GM21423 (cell line): ENCODE measurements around the gene IL10RB.
A peak's percentile ranks its signal among the peaks of the same experiment; 100 is the strongest.

Experiments
- ATAC-seq: cut with Tn5 transposase; IDR thresholded peaks from one replicate; pipeline ENCODE4 v1.9.1; 2021; ENCODE audit warnings: mild to moderate bottlenecking, moderate library complexity; ENCODE audit not compliant: unreplicated experiment

The IL10RB gene

GRCh38 chr21:33325222-33326067 is 59.3 kb downstream of the IL10RB start:
- peak; percentile 32 for ATAC-seq

DNA sequence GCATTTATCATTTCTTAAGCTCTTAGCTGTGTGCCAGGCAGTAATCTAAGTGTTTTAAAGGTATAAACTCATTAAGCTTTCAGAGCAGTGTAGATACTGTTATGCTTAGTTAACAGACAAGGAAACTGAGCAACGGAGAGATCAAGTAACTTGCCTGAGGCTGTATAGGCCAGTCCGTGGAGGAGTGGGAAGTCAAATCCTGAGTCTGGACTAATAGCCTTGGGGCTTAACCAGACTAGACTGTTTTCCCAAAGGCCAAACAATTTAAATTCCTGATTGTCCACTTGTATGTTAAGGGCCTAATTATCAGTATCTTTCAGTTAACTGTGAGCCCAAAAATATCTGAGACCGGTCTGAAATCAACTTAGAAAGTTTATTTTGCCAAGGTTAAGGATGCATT is 61.2 kb downstream of the IL10RB start:
- no peak for ATAC-seq

DNA sequence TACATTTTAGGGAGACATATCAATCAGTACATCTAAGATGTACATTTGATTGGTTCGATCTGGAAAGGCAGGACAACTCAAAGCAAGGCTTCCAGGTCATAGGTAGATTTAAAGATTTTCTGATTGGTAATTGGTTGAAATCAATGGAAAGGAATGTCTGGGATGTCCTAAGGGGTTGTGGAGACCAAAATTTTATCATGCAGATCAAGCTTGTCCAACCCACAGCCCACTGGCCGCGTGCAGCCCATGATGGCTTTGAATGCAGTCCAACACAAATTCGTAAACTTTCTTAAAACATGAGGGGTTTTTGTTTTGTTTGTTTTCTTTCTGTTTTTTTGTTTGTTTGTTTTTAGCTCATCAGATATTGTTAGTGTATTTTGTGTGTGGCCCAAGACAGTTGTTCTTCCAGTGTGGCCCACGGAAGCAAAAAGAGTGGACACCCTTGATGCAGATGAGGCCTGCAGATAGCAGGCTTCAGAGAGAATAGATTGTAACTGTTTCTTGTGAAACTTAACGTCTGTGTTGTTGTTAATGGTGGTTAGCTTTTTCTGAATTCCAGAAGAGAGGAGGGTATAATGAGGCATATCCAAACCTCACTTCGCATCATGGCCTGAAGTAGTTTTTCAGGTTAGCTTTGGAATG is 61.7 kb downstream of the IL10RB start:
- ATAC-seq = no peak

GRCh38 chr21:33330726-33331125 is 64.6 kb downstream of the IL10RB start:
- ATAC-seq = no peak

GRCh38 chr21:33332143-33332542 is 66.0 kb downstream of the IL10RB start:
- ATAC-seq = peak; percentile 79

DNA sequence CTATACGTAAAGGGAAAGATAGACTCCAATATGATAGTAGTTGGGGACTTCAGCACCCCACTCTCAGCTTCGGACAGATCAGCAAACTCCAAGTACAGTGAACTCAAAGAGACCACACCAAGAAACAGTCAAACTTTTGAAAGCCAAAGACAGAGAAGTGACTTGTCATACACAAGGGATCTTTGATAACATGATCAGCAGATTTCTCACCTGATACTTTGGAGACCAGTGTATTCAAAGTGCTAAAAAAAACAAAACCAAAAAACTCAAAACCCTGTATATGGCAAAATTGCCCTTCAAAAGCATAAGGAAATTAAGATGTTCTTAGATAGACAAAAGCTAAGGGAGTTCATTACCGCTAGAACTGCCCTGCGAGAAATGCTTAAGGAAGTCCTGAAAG is 68.0 kb downstream of the IL10RB start:
- no peak for ATAC-seq

- ATAC-seq = no peak
Measured at GRCh38 chr21:33334824-33335223, 68.7 kb downstream of the IL10RB start.

DNA sequence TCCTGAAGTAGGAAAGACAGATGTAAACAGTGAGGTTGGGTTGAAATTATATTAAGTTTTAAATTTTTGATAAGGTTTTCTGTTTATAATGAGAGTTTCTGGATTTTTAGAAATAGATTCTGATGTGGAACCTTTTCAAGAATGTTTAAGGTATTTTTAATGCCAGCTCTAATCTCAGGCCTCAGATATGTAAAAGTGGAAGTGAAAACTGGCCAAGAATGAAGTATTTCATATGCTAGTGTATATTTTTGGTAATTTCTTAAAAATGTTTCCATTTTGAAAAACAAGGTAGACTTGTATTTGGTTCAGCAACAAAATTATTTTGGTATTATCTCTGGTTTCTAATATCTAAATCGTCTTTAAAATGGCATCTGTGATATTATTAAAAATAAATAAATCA is 73.0 kb downstream of the IL10RB start:
- ATAC-seq = no peak

DNA sequence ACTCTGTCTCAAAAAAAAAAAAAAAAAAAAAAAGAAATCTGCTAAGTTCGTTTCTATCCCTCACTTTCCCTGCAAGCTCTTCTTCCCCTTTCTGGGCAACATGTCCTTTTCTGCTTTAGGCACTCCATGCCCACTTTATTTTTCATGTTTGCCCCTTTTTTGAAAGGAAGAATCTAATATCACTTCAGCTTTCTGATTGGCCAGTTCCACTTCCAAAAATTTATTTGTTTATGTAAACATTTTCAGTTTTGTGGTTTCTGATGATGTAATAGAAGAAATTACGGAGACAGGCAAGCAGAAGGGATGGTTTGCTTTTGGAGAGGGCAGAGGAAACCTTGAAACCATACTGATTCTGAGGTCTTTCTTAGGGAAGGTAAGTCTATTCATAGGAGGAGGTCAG is 73.8 kb downstream of the IL10RB start:
- ATAC-seq = no peak

- no peak for ATAC-seq
Measured at GRCh38 chr21:33345751-33346238, 79.6 kb downstream of the IL10RB start.
